Middle frontal gyrus (tissue), 1 donor: ENCODE results near the gene PCSK9.

Experiments
- DNase-seq: peaks from one replicate; pipeline ENCODE4 v3.0.0-alpha.2; 2015; ENCODE audit warnings: low spot score; ENCODE audit errors: extremely low spot score

PCSK9 gene

GRCh38 chr1:55039342-55040082, at the start of gene PCSK9:
TSS of gene PCSK9 (plus strand) at chr1:55039548. CDS start at chr1:55039838, 290 bp downstream.
- no peak for DNase-seq

DNA sequence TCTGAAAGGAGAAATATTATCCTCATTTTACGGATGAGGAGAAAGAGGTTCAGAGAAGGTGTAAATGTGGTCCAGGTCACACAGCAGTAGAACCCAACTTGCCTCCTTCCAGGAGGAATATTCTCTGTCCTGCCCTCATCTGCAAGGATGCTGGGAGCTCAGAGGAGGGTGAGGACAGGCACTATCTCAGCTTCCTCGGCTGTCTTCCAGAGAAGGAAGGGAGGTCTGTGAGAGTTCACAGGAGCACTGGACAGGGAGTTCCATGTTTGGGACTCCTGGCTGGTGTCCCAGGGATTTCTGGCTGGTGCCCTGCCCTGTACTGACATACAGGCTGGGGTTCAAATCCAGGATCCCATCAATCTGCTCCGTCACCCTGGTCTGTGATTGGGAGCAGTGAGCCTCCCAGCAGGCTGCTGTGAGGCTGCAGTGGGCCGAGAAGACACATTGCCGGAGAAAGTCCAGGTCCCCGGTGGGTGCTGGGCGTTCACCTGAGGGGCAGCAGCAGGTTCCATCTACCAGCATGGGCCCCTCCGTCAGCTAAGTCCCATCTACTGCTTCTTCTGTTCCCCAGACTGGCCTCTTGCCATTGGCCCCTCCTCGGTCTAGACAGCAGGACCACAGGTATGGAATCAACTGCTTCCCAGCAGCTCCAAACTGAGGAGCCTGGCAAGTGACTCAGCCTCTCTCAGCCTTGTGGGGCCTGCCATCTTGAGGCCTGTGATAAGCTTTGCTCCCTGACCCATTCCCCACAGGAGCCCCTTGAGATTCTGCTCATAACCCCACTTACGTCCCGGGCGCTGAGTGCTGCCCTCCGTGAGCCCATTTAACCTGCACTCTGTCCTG, 49.2 kb upstream of the PCSK9 start:
- no peak for DNase-seq

DNA sequence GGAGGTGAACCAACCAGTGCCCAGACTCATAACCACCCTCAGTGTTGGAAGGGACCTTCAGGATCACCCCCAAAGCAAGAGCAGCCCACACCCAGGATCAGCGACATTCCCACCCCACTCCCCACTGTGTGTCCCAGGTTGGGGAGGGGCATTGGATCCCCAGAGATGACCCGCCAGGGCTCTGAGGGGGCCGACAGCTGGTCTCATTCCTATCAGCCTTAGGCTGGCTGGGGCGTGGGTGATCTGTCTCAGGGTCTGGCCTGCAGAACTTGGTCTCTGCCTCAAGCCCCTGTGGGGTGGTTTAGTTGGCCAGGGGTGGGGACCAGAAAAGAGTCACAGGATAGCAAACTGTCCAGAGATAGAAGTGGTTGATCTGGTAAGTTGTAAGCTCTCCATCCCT, 48.4 kb upstream of the PCSK9 start:
- DNase-seq = no peak

- no peak for DNase-seq
Observed at GRCh38 chr1:54991939-54992338, 47.4 kb upstream of the PCSK9 start.

DNA sequence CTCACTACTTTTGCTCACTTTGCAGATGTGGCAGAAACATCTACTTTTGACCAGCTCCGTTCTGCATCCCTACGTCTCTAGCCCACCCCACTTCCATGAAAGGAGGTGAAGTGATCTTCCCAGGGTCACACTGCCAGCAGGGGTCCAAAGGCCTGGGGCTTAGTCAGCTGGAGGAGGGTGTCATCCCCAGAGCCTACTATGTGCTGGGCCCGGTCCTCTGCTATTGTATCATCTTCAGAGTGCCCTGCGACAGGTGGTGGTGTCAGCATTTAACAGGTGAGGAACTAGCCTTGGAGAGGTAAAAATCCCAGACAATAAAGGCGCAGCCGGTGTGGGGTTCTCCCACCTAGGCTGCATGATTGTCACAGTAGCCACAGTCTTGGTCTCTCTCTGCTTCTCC, 46.2 kb upstream of the PCSK9 start:
- no peak for DNase-seq

- DNase-seq = no peak
Observed at GRCh38 chr1:54994355-54994990, 44.9 kb upstream of the PCSK9 start.

GRCh38 chr1:54995013-54995760, 44.2 kb upstream of the PCSK9 start:
- no peak for DNase-seq

- no peak for DNase-seq
Observed at GRCh38 chr1:54995835-54996234, 43.5 kb upstream of the PCSK9 start.

GRCh38 chr1:54996359-54996868, 42.9 kb upstream of the PCSK9 start:
- no peak for DNase-seq

- no peak for DNase-seq
Observed at GRCh38 chr1:54996869-54997710, 42.3 kb upstream of the PCSK9 start.

- no peak for DNase-seq
Observed at GRCh38 chr1:54997711-54997986, 41.7 kb upstream of the PCSK9 start.

- no peak for DNase-seq
Observed at GRCh38 chr1:54998100-54998499, 41.2 kb upstream of the PCSK9 start.

DNA sequence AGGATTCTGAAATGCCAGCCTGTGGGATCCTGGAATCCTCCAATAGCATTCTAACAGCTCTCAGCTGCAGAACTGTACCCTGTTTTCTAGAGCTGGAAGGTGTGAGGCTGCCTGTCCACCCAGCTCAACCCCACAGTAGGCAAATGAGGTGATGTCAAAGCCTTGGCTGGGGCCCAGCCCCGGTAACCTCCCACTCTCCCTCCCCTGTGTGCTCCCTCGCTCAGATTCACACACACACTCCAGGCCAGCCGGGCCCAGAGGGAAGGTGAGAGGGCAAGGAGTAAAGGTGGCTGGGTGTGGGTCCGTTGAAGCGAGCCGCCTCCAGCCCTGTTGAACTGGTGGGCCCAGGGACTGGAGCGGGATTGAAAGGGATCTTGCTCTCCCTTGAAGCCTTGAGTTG, 40.7 kb upstream of the PCSK9 start, which contains the start of gene BSND:
BSND (plus strand) TSS at position 257 of the 400 bp plus-strand sequence. CDS start 254 bp downstream, outside the sequence.
- no peak for DNase-seq

GRCh38 chr1:55000110-55001085, 39.0 kb upstream of the PCSK9 start:
- DNase-seq = no peak

DNA sequence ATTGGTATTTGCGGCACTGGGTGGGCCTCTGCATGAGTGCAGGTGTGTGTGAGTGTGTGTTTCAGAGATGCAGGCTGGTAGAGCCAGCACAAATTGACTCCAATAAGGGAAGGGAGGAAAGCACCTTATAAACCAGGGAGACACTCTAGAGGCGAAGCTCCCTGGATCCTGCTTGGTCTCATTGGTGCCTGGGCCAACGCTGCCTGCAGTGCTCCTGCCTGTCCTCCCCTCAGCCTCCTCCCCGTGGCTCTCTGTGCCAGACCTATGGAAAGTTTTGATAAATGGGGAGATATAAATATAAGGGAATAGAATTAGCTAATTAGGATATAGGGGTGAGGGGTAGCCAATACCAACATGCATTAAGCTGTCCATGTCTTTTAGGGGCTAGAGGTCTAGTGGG, 38.0 kb upstream of the PCSK9 start:
- DNase-seq = no peak

DNA sequence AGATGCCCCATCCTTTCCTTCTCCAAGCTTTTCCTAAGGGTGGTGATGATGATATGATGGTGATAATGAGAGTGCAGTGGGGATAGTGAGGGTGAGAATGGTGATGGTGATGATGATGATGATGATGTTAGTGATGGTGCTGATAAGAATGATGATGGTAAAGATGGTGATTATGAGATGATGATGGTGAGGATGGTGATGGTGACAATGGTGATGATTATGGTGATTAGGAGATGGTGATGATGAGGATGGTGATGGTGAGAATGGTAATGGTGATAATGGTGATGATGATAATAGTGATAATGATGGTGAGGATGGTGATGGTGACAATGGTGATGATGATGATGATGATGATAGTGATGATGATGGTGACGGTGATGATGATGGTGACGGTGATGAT, 36.7 kb upstream of the PCSK9 start:
- DNase-seq = no peak

DNA sequence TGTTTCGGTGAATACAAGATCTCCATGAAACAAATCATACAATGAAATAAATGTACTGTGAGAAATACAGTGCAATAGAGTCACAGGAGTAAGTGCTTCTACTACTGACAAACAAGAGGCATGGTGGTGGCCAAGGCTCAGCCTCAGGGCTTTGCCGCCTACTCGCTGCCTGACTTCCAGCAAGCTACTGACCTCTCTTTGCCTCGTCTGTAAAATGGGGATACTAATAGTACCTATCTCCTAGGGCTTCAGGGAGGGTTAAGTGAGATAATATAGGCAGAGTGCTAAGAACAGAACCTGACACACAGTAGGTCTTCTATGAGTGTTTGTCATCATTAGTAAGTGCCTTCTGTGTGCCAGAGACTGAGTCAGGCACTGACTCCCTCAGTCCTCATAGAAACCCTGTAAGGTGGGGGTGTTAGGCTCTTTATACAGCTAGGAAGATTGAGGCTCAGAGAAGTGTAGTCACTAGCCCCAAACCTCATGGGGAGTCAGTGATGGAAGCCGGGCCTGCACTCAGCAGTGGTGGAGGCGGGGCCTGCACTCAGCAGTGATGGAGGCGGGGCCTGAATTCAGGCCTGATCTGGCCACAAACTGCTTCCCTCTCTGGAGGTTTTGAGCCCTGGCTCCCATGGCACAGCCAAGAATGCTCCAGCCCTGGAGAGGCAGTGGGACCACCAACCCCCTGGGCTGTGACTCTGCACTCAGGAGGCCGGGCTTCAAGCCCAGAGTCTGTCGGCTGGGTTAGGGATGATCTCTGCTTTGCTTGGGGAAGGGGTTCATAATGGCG, 33.8 kb upstream of the PCSK9 start:
- no peak for DNase-seq

- no peak for DNase-seq
Observed at GRCh38 chr1:55006931-55007330, 32.4 kb upstream of the PCSK9 start.
